H1 (cell line): ENCODE results near the gene URAD.

Experiments used
- ATF3 ChIP-seq: IDR thresholded peaks from 2 replicates; pipeline ENCODE4 v1.6.1; 2011; ENCODE audit warnings: low read depth, mild to moderate bottlenecking, low read length; ENCODE audit not compliant: insufficient read depth
- CHD1 ChIP-seq: IDR thresholded peaks from 2 replicates; pipeline ENCODE4 v1.6.1; 2012; ENCODE audit warnings: low read depth, low read length, improper control_type of control experiment
- CTBP2 ChIP-seq: IDR thresholded peaks from 2 replicates; pipeline ENCODE4 v1.7.0; 2011; ENCODE audit warnings: borderline replicate concordance, mild to moderate bottlenecking, moderate library complexity, mixed read lengths, low read length; ENCODE audit not compliant: insufficient read depth, insufficient read length
- CTCF ChIP-seq, 3 experiments: IDR thresholded peaks; 1 replicate in 2 of 3; 2 replicates in 1 of 3; pipeline versions ENCODE4 v1.5.1 to v1.6.1; 2011; ENCODE audit warnings: low read length in 3 of 3, mild to moderate bottlenecking in 3 of 3, inconsistent platforms in 2 of 3, low read depth in 1 of 3, moderate library complexity in 1 of 3; ENCODE audit not compliant: insufficient read depth in 1 of 3; ENCODE audit errors: control extremely low read depth in 1 of 3
- EZH2 ChIP-seq: fragments of 200-600 bp; sonication (generic); IDR thresholded peaks from 2 replicates; pipeline ENCODE4 v1.7.1; 2012; ENCODE audit warnings: low read depth, mild to moderate bottlenecking, moderate library complexity, low read length, inconsistent platforms; ENCODE audit not compliant: severe bottlenecking
- POLR2A ChIP-seq, 2 experiments: IDR thresholded peaks; 1 replicate in 1 of 2; 2 replicates in 1 of 2; pipeline ENCODE4 v1.6.1; 2011; ENCODE audit warnings: low read depth in 2 of 2, low read length in 2 of 2, mild to moderate bottlenecking in 2 of 2; ENCODE audit errors: control extremely low read depth in 1 of 2
- SIN3A ChIP-seq, 2 experiments: IDR thresholded peaks in 1 of 2; conservative IDR thresholded peaks in 1 of 2; 2 replicates each; pipeline ENCODE4 v1.6.1; 2011 to 2012; ENCODE audit warnings: low read length in 2 of 2, improper control_type of control experiment in 1 of 2, low read depth in 1 of 2, mild to moderate bottlenecking in 1 of 2
- SP1 ChIP-seq: IDR thresholded peaks from 2 replicates; pipeline ENCODE4 v1.6.1; 2011; ENCODE audit warnings: low read depth, low read length
- TEAD4 ChIP-seq: IDR thresholded peaks from 2 replicates; pipeline ENCODE4 v1.6.1; 2012; ENCODE audit warnings: low read depth, low read length, inconsistent platforms, mixed read lengths
- YY1 ChIP-seq: IDR thresholded peaks from 2 replicates; pipeline ENCODE4 v1.6.1; 2011; ENCODE audit warnings: low read depth, mild to moderate bottlenecking, low read length

- TF ChIP-seq ATF3 (no peak), CTCF (IDR thresholded peaks at IDR 0.05; ENCODE audit: control extremely low read depth in 1 of 3, insufficient read depth in 1 of 3, low read depth in 1 of 3, low read length in 3 of 3) (no peak), YY1 (no peak), SIN3A (conservative IDR thresholded peaks at IDR 0.05 in 1 of 2, IDR thresholded peaks at IDR 0.05 in 1 of 2; ENCODE audit: low read depth in 1 of 2, low read length in 2 of 2) (no peak), EZH2 (peak; percentile 91), POLR2A (IDR thresholded peaks at IDR 0.05; ENCODE audit: control extremely low read depth in 1 of 2, low read depth in 2 of 2, low read length in 2 of 2) (no peak), SP1 (no peak), TEAD4 (no peak), CTBP2 (no peak), CHD1 (no peak)
Measured at GRCh38 chr13:27979765-27980279, 8.7 kb downstream of the URAD start.
